ENCODE measurements around the gene CCDC24. TPM values are rescaled to one million over a fixed set of nuclear protein-coding genes. Genes with fewer than 3 reads are reported as not detected.

Gene CCDC24
- total and polyA plus RNA-seq, 8 donors, result 3.9 to 45.9 (median 6.5) TPM

- Histone ChIP-seq H3K4me1 (peaks cover 0 to 3% (median 0%) of the 10 kb centered on the region in 3 donors), H3K4me3 (no peak overlapping the region), H3K27me3 (no peaks in the 10 kb centered on the region), H3K9me3 (no peaks in the 10 kb centered on the region), H3K36me3 (no peaks in the 10 kb centered on the region), H3K27ac (no peak overlapping the region)
- DNase-seq (no peak), ATAC-seq (no peak), FAIRE-seq (no peak)
- no peak for TF ChIP-seq CTCF (IDR thresholded peaks at IDR 0.05)
- 69 to 80% methylated on average over 4 of the region's 4 CpGs for WGBS, 2 donors
- intact Hi-C loops (cut with DNase I), result no loop called here
Observed at GRCh38 chr1:44040846-44041245, 49.4 kb downstream of the CCDC24 start.

GRCh38 chr1:44043176-44044070, 52.0 kb downstream of the CCDC24 start:
- no peaks in the 10 kb centered on the region for H3K9me3 ChIP-seq
- H3K4me3 ChIP-seq, result no peak overlapping the region
- H3K36me3 ChIP-seq, result no peaks in the 10 kb centered on the region
- ATAC-seq (no peak), DNase-seq (no peak), FAIRE-seq (no peak)
- no peak overlapping the region for H3K27ac ChIP-seq
- H3K4me1 ChIP-seq, result no peaks in the 10 kb centered on the region
- TF ChIP-seq CTCF (IDR thresholded peaks at IDR 0.05), result no peak
- 76% methylated on average over 16 of the region's 16 CpGs for WGBS, 2 donors
- H3K27me3 ChIP-seq, result no peaks in the 10 kb centered on the region
- intact Hi-C loops (cut with DNase I), result no loop called here

- DNase-seq (no peak), FAIRE-seq (no peak), ATAC-seq (no peak)
- Histone ChIP-seq H3K27me3 (no peaks in the 10 kb centered on the region), H3K4me1 (no peaks in the 10 kb centered on the region), H3K9me3 (no peaks in the 10 kb centered on the region), H3K36me3 (no peaks in the 10 kb centered on the region), H3K4me3 (no peak overlapping the region), H3K27ac (no peak overlapping the region)
- no peak for TF ChIP-seq CTCF (IDR thresholded peaks at IDR 0.05)
- intact Hi-C loops (cut with DNase I), result no loop called here
- WGBS, 2 donors, result 77 to 93% methylated on average over 7 of the region's 7 CpGs
Observed at GRCh38 chr1:44044071-44044801, 52.8 kb downstream of the CCDC24 start.

GRCh38 chr1:44045064-44045463, 53.7 kb downstream of the CCDC24 start:
- DNase-seq (no peak), FAIRE-seq (no peak), ATAC-seq (no peak)
- TF ChIP-seq CTCF (IDR thresholded peaks at IDR 0.05), result no peak
- H3K36me3 ChIP-seq, result no peaks in the 10 kb centered on the region
- no peak overlapping the region for H3K4me3 ChIP-seq
- H3K27ac ChIP-seq, result no peak overlapping the region
- 53 to 62% methylated on average over 9 of the region's 9 CpGs for WGBS, 2 donors
- no peaks in the 10 kb centered on the region for H3K9me3 ChIP-seq
- H3K27me3 ChIP-seq, result no peaks in the 10 kb centered on the region
- intact Hi-C loops (cut with DNase I), result no loop called here
- H3K4me1 ChIP-seq, result no peaks in the 10 kb centered on the region

Other genes starting within 250 kb of the CCDC24 start
- gene ARTN, start 57.8 kb upstream of the CCDC24 start, total RNA-seq, result 1 to 10 TPM in 4 of 6 donors, under 1 TPM in 2; 0.87 to 1.9 (median 1.1) TPM
- gene ARTN, start 57.8 kb upstream of the CCDC24 start, polyA plus RNA-seq, result 1 to 10 TPM; 2.6 to 3.2 TPM
- 10 to 100 TPM in 2 of 6 donors, 1 to 10 TPM in 4; 6.7 to 15.6 (median 8.5) TPM for gene IPO13, start 44.6 kb upstream of the CCDC24 start, total RNA-seq
- 10 to 100 TPM; 22.2 to 24.3 TPM for gene IPO13, start 44.6 kb upstream of the CCDC24 start, polyA plus RNA-seq
- gene DPH2, start 21.6 kb upstream of the CCDC24 start, total RNA-seq, result 10 to 100 TPM; 10.8 to 19.4 (median 12.8) TPM
- 10 to 100 TPM; 20.0 to 22.0 TPM for gene DPH2, start 21.6 kb upstream of the CCDC24 start, polyA plus RNA-seq
- 100 to 1,000 TPM in 1 of 6 donors, 10 to 100 TPM in 5; 59.8 to 108 (median 82.2) TPM for gene ATP6V0B, start 16.6 kb upstream of the CCDC24 start, total RNA-seq
- gene ATP6V0B, start 16.6 kb upstream of the CCDC24 start, polyA plus RNA-seq, result 100 to 1,000 TPM; 135 to 208 TPM
- gene B4GALT2, start 12.4 kb upstream of the CCDC24 start, total RNA-seq, result 10 to 100 TPM; 16.7 to 29.9 (median 25.9) TPM
- 10 to 100 TPM; 28.2 to 36.7 TPM for gene B4GALT2, start 12.4 kb upstream of the CCDC24 start, polyA plus RNA-seq
- 10 to 100 TPM in 1 of 6 donors, 1 to 10 TPM in 5; 1.9 to 23.4 (median 4.2) TPM for gene SLC6A9, start 39.9 kb downstream of the CCDC24 start, total RNA-seq
- gene SLC6A9, start 39.9 kb downstream of the CCDC24 start, polyA plus RNA-seq, result 1 to 10 TPM; 3.9 to 5.0 TPM
- gene KLF17, start 127.2 kb downstream of the CCDC24 start, total RNA-seq, result under 1 TPM in 1 of 6 donors, not detected in 5; 0.12 TPM
- gene KLF17, start 127.2 kb downstream of the CCDC24 start, polyA plus RNA-seq, result not detected
- not detected for gene KLF18, start 150.0 kb downstream of the CCDC24 start, total RNA-seq
- not detected for gene KLF18, start 150.0 kb downstream of the CCDC24 start, polyA plus RNA-seq
- gene DMAP1, start 221.9 kb downstream of the CCDC24 start, total RNA-seq, result 10 to 100 TPM; 18.1 to 30.4 (median 25.8) TPM
- 100 to 1,000 TPM in 1 of 2 donors, 10 to 100 TPM in 1; 73.6 to 149 TPM for gene DMAP1, start 221.9 kb downstream of the CCDC24 start, polyA plus RNA-seq

Measured in pancreas (tissue), 10 donors.